Bronchial epithelial cell (primary cell): Measurements from ENCODE around the gene ARHGAP29. TPM values are rescaled to one million over a fixed set of nuclear protein-coding genes. Genes with fewer than 3 reads are reported as not detected.

ENCODE experiments used
- DNase-seq: peaks from one replicate; pipeline ENCODE4 v3.0.0-alpha.2; 2010; ENCODE audit warnings: low read depth
- FAIRE-seq: peaks from 2 replicates; lab custom pipeline; 2011; peaks lifted over from hg19 to GRCh38; lab: Jason Lieb, UNC
- H3K27me3 ChIP-seq: 2 replicates; pipeline ENCODE4 v1.5.1; 2011; ENCODE audit warnings: low read length; ENCODE audit not compliant: control insufficient read depth, insufficient read depth
- H3K36me3 ChIP-seq: 2 replicates; pipeline ENCODE4 v1.5.1; 2011; ENCODE audit warnings: low read length; ENCODE audit not compliant: control insufficient read depth, insufficient read depth
- H3K4me3 ChIP-seq: 2 replicates; pipeline ENCODE4 v1.5.1; 2011; ENCODE audit warnings: mild to moderate bottlenecking, low read depth, low read length, control low read depth
- total RNA-seq: library from RNA; depleted of rRNA; stranded (reverse); fragments of >200 nt; gene quantifications from 2 replicates; pipeline ENCODE4 v1.2.1, GENCODE V29; 2014
- TF ChIP-seq, protein P1 (sequence below): IDR thresholded peaks from 2 replicates; pipeline ENCODE4 v1.5.1; 2011; ENCODE audit warnings: mild to moderate bottlenecking, moderate library complexity, low read length, control low read depth, inconsistent platforms; ENCODE audit not compliant: insufficient read depth, severe bottlenecking

The ARHGAP29 gene
- total RNA-seq, 1 donor from 2014 or later: 7.9 TPM

DNA sequence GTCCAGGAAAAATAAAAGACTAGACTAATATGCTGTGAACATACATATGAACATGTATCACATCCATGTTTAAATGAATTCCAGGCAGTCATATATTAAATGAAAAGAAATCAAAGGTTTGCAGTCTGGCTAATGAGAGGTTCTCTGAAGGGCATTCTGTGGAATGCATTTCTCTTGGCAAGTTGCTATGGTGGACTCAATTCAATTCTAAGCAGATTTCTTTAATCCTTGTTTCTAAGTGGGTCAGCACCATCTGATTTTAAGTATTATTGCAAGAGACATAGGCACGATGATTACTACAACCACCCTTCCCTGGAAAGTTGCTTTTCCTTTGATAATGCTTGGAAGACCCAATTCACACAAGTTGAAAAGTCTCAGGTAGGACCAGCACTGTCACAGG lies 92.5 kb downstream of the ARHGAP29 start:
- no peaks in the 10 kb centered on the region for H3K27me3 ChIP-seq
- TF ChIP-seq, protein P1, sequence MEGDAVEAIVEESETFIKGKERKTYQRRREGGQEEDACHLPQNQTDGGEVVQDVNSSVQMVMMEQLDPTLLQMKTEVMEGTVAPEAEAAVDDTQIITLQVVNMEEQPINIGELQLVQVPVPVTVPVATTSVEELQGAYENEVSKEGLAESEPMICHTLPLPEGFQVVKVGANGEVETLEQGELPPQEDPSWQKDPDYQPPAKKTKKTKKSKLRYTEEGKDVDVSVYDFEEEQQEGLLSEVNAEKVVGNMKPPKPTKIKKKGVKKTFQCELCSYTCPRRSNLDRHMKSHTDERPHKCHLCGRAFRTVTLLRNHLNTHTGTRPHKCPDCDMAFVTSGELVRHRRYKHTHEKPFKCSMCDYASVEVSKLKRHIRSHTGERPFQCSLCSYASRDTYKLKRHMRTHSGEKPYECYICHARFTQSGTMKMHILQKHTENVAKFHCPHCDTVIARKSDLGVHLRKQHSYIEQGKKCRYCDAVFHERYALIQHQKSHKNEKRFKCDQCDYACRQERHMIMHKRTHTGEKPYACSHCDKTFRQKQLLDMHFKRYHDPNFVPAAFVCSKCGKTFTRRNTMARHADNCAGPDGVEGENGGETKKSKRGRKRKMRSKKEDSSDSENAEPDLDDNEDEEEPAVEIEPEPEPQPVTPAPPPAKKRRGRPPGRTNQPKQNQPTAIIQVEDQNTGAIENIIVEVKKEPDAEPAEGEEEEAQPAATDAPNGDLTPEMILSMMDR: no peak
- DNase-seq: no peak
- FAIRE-seq: no peak
- H3K4me3 ChIP-seq: no peak overlapping the region
- no peaks in the 10 kb centered on the region for H3K36me3 ChIP-seq

DNA sequence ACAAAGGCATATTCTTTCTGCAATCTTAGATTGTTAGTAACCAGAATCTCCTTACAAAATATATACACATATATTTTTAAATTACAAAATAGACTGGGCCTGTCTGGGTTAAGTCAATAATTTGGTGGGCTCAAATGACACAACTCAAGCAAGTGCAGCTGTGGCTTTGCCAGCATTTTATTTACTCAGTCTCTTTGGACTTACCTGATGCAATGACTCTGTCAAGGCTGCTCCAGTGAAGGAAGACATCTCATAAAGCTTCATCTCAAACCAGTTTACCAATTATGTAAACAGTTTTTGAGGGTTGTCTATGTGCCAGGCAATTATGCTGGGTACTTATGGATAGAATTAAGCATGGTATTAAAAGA lies 93.6 kb downstream of the ARHGAP29 start:
- FAIRE-seq: no peak
- no peak for DNase-seq
- no peaks in the 10 kb centered on the region for H3K36me3 ChIP-seq
- TF ChIP-seq, protein P1: no peak
- H3K4me3 ChIP-seq: no peak overlapping the region
- H3K27me3 ChIP-seq: no peaks in the 10 kb centered on the region

DNA sequence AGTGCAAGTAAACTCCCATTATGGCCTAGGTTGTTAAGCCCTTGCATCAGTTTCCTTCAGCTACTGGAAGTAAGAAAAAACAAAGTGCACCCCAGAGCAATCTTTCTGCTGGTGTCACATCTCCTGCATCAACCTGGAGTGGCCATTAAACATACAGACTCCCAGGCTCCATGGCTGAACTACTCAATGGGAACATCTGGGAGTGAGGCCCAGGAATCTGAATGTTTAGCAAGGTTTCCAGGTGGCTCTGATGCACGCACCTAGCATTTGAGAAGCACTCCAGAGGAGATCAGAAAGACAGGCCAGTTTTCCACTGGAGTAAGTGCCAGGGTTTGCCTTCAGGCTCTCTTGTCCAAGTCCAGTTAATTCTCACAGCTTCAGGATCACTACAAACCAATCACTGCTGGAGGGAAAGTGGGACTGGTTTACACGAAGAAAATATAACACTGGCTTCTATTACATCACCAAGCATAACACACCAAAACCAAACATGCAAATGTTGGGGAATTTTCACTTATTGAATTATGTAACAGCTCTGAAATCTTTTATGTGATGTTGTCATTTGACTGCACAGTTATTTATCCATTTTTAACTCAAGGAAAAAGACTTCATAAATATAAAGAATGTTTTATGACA lies 94.1 kb downstream of the ARHGAP29 start:
- TF ChIP-seq, protein P1: no peak
- Histone ChIP-seq H3K36me3 (no peaks in the 10 kb centered on the region), H3K4me3 (no peak overlapping the region), H3K27me3 (no peaks in the 10 kb centered on the region)
- no peak for FAIRE-seq
- DNase-seq: no peak

DNA sequence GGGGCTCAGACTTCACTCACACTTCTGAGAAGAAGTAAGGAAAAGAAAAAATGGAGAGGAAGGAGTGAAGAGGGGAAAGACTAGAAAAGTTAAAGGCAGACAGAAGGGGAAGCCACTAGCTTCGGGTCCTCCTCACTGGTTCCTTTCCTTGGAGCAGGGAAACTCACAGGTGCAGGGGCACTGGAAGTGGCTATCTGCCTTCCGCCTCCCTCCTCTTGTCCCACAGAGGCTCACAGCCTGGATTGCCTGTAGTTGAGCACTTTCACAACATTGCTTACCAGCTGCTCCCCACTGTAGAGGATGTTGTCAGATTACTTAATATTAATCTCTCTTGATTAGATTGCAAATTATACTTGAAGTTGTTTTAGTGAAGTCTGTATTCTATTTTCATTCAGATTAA lies 94.8 kb downstream of the ARHGAP29 start:
- H3K27me3 ChIP-seq: no peaks in the 10 kb centered on the region
- FAIRE-seq (no peak), DNase-seq (no peak)
- no peak overlapping the region for H3K4me3 ChIP-seq
- TF ChIP-seq, protein P1: no peak
- H3K36me3 ChIP-seq: no peaks in the 10 kb centered on the region

DNA sequence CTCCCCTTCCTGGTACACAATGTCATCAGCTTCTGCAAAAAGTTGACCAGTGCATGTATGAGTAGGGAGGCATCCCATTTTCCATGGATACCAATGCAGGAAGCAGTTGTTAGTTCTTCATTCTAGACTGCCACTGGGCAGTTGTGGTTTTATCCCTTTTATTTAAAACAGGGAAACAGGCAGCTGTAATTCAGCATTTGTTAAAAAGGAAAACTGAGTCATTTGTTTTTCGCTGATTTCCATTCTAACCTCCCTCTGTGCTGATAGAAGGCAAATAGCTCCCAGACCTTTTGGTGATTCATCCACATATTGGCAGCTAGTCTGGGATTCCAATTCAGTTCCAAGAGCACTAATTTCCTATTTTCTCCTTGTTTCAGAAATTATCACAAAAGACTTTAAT lies 95.4 kb downstream of the ARHGAP29 start:
- DNase-seq (peak; percentile 74), FAIRE-seq (no peak)
- Histone ChIP-seq H3K27me3 (no peaks in the 10 kb centered on the region), H3K36me3 (no peaks in the 10 kb centered on the region), H3K4me3 (no peak overlapping the region)
- TF ChIP-seq, protein P1: no peak

DNA sequence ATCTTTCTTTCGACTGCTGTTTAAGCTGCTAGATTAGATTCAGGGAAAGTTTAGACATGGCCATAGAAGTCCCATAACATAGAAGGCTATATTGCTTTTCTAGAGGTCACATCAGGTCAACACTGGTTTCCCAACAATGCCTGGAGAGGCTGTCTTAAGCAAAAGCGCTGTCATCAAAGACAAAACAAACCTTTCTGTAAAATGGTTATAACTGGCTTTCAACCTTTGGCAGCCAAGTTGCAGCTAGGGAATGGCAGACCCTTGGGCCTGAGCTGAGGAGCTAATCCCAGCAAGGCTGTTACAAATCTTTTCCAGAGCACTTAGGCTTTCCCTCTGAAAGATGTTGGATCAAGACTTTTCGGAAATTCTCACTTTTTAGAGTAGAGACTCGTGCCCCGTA lies 105.3 kb downstream of the ARHGAP29 start:
- Histone ChIP-seq H3K36me3 (no peaks in the 10 kb centered on the region), H3K4me3 (no peak overlapping the region), H3K27me3 (no peaks in the 10 kb centered on the region)
- no peak for FAIRE-seq
- TF ChIP-seq, protein P1: no peak
- no peak for DNase-seq
